ENCODE data around the gene ZNF593.

- TF ChIP-seq SMARCE1 (IDR thresholded peaks at IDR 0.05; ENCODE audit: borderline replicate concordance) (no peak), ZNF263 (CRISPR knock-in tag; IDR thresholded peaks at IDR 0.05) (no peak), EED (CRISPR knock-in tag; IDR thresholded peaks at IDR 0.05) (no peak), PATZ1 (CRISPR knock-in tag; IDR thresholded peaks at IDR 0.05) (no peak), ZBTB7B (CRISPR knock-in tag; IDR thresholded peaks at IDR 0.05) (no peak), CTCF (CRISPR knock-in tag; IDR thresholded peaks at IDR 0.05) (no peak), RXRA (CRISPR knock-in tag; IDR thresholded peaks at IDR 0.05) (no peak), MAX (IDR thresholded peaks at IDR 0.05) (no peak), BHLHE40 (IDR thresholded peaks at IDR 0.05; ENCODE audit: low read length) (no peak), CREB1 (IDR thresholded peaks at IDR 0.05) (no peak), CREB1 (CRISPR knock-in tag; IDR thresholded peaks at IDR 0.05) (no peak), HNF1B (CRISPR knock-in tag; IDR thresholded peaks at IDR 0.05) (no peak)
These were observed 6.0 kb upstream of the ZNF593 start for GRCh38 chr1:26163684-26164035.
